Right atrium auricular region (tissue), 2 donors: Measurements from ENCODE around the gene NACC2. TPM values are rescaled to one million over a fixed set of nuclear protein-coding genes. Genes with fewer than 3 reads are reported as not detected.

Source experiments
- DNase-seq: peaks from one replicate; pipeline ENCODE4 v3.0.0-alpha.2; 2019; ENCODE audit warnings: low spot score
- H3K27ac ChIP-seq, 2 donors: fragments of 200-600 bp; sonication (generic); 1 replicate in 1 of 2; 2 replicates in 1 of 2; pipeline ENCODE4 v1.5.1; 2016 to 2019
- H3K27me3 ChIP-seq, 2 donors: fragments of 200-600 bp; sonication (generic); one replicate each; pipeline versions ENCODE4 v1.5.1 to v1.6.0; 2017 to 2019
- H3K36me3 ChIP-seq: fragments of 200-600 bp; sonication (generic); one replicate; pipeline ENCODE4 v1.5.1; 2016
- H3K4me1 ChIP-seq, 2 donors: fragments of 200-600 bp; sonication (generic); one replicate each; pipeline versions ENCODE4 v1.5.1 to v1.6.0; 2017 to 2019
- H3K4me3 ChIP-seq, 2 donors: fragments of 200-600 bp; sonication (generic); 1 replicate in 1 of 2; 2 replicates in 1 of 2; pipeline ENCODE4 v1.5.1; 2017 to 2019; ENCODE audit warnings: mild to moderate bottlenecking in 1 of 2, moderate library complexity in 1 of 2
- H3K9me3 ChIP-seq, 2 donors: fragments of 200-600 bp; sonication (generic); one replicate each; pipeline ENCODE4 v1.5.1; 2019
- CTCF ChIP-seq, 2 donors: fragments of 200-600 bp; sonication (generic); IDR thresholded peaks; one replicate each; pipeline ENCODE4 v1.5.1; 2019; ENCODE audit warnings: antibody characterized with exemption in 2 of 2
- total RNA-seq, 2 donors: library from RNA; depleted of rRNA; stranded (reverse); fragments of >200 nt; gene quantifications; one replicate each; pipeline ENCODE4 v1.1.0, GENCODE V29; 2016

The NACC2 gene
- total RNA-seq, 2 donors from 2014 or later: 49.1 to 55.5 TPM

- Histone ChIP-seq H3K9me3 (no peaks in the 10 kb centered on the region), H3K36me3 (no peaks in the 10 kb centered on the region), H3K27me3 (no peaks in the 10 kb centered on the region), H3K27ac (no peak overlapping the region), H3K4me1 (peaks cover 0 to 24% of the 10 kb centered on the region in 2 donors), H3K4me3 (no peak overlapping the region)
- TF ChIP-seq CTCF (IDR thresholded peaks at IDR 0.05): no peak
- DNase-seq: no peak
These were observed 118.6 kb downstream of the NACC2 start for GRCh38 chr9:135976531-135976930.

DNA sequence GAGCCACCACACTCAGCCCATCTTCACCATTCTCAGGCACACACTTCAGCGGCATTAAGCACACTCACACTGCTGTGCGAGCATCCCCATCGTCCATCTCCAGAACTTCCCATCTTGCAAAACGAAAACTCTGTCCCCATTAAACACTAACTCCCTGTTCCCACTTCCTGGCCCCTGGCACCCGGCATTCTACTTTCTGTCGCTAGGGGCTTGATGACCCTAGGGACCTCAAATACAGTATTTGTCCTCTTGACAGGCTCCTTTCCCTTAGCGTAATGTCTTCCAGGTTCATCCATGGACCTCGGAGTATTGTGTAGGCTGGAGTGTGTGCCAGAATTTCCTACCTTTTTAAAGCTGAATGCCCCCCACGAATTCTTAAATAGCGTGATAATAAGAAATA is 119.3 kb downstream of the NACC2 start:
- no peaks in the 10 kb centered on the region for H3K27me3 ChIP-seq
- peaks cover 0 to 21% of the 10 kb centered on the region in 2 donors for H3K4me1 ChIP-seq
- no peaks in the 10 kb centered on the region for H3K36me3 ChIP-seq
- H3K9me3 ChIP-seq: no peaks in the 10 kb centered on the region
- no peak overlapping the region for H3K27ac ChIP-seq
- DNase-seq: no peak
- TF ChIP-seq CTCF (IDR thresholded peaks at IDR 0.05): no peak
- no peak overlapping the region for H3K4me3 ChIP-seq

DNA sequence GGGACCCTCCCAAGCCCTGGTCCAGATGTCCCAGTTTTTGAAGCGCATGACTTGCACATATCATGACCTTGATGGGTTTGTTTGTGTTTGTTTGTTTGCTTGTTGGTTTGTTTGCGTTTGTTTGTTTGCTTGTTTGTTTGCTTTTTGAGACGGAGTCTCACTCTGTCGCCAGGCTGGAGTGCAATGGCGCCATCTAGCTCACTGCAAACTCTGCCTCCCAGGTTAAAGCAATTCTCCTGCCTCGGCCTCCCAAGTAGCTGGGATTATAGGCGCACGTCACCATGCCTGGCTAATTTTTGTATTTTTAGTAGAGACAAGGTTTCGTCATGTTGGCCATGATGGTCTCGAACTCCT is 120.9 kb downstream of the NACC2 start:
- no peaks in the 10 kb centered on the region for H3K36me3 ChIP-seq
- H3K27me3 ChIP-seq: no peaks in the 10 kb centered on the region
- no peak overlapping the region for H3K27ac ChIP-seq
- no peak for DNase-seq
- H3K4me3 ChIP-seq: no peak overlapping the region
- no peaks in the 10 kb centered on the region for H3K9me3 ChIP-seq
- H3K4me1 ChIP-seq: peaks cover 0 to 7% of the 10 kb centered on the region in 2 donors
- TF ChIP-seq CTCF (IDR thresholded peaks at IDR 0.05): no peak

- no peaks in the 10 kb centered on the region for H3K9me3 ChIP-seq
- no peak overlapping the region for H3K27ac ChIP-seq
- H3K4me3 ChIP-seq: no peak overlapping the region
- H3K27me3 ChIP-seq: no peaks in the 10 kb centered on the region
- H3K4me1 ChIP-seq: peaks cover 0 to 7% of the 10 kb centered on the region in 2 donors
- no peak for TF ChIP-seq CTCF (IDR thresholded peaks at IDR 0.05)
- no peaks in the 10 kb centered on the region for H3K36me3 ChIP-seq
- DNase-seq: no peak
These were observed 121.5 kb downstream of the NACC2 start for GRCh38 chr9:135973277-135974219.

GRCh38 chr9:135971892-135972291 is 123.2 kb downstream of the NACC2 start:
- no peaks in the 10 kb centered on the region for H3K9me3 ChIP-seq
- H3K27ac ChIP-seq: no peak overlapping the region
- H3K4me1 ChIP-seq: peaks cover 0 to 21% of the 10 kb centered on the region in 2 donors
- no peak for DNase-seq
- TF ChIP-seq CTCF (IDR thresholded peaks at IDR 0.05): no peak
- no peaks in the 10 kb centered on the region for H3K36me3 ChIP-seq
- no peaks in the 10 kb centered on the region for H3K27me3 ChIP-seq
- H3K4me3 ChIP-seq: no peak overlapping the region
